SK-N-SH treated with all-trans-retinoic acid at 6 μM for 48 hours (cell line): ENCODE measurements around the gene EIF4H.
"Not testable (repeated sequence)": the region's sequence is repeated elsewhere in the genome, so short reads cannot be mapped to it uniquely, and the experiment has no call there.

Experiments used
- ATAC-seq: fragments of 200-7000 bp; cut with Tn5 transposase; 3 replicates; pipeline ENCODE4 v1.9.1; 2020; ENCODE audit warnings: mild to moderate bottlenecking, moderate library complexity
- ARNTL ChIP-seq: fragments of 450-650 bp; formaldehyde crosslinking; IDR thresholded peaks from 2 replicates; pipeline ENCODE4 v1.5.0; 2020; ENCODE audit warnings: low read depth, mild to moderate bottlenecking, moderate library complexity, borderline replicate concordance
- BACH2 ChIP-seq: fragments of 250-450 bp; sonication (Bioruptor Pico); IDR thresholded peaks from 2 replicates; pipeline ENCODE4 v1.9.0; 2021; ENCODE audit warnings: mild to moderate bottlenecking, borderline replicate concordance
- CSDC2 ChIP-seq: fragments of 250-450 bp; sonication (Bioruptor Pico); IDR thresholded peaks from 2 replicates; pipeline ENCODE4 v1.5.0; 2020; ENCODE audit warnings: mild to moderate bottlenecking, moderate library complexity
- ESRRG ChIP-seq: fragments of 250-450 bp; sonication (Bioruptor Pico); IDR thresholded peaks from 2 replicates; pipeline ENCODE4 v1.6.1; 2021; ENCODE audit warnings: mild to moderate bottlenecking
- GLIS3 ChIP-seq: fragments of 250-450 bp; sonication (Bioruptor Pico); IDR thresholded peaks from 2 replicates; pipeline ENCODE4 v1.5.0; 2020; ENCODE audit warnings: mild to moderate bottlenecking, moderate library complexity
- OSR1 ChIP-seq: fragments of 250-450 bp; sonication (Bioruptor Pico); IDR thresholded peaks from 2 replicates; pipeline ENCODE4 v1.8.0; 2022; ENCODE audit warnings: moderate library complexity, mild to moderate bottlenecking, inconsistent platforms
- PPARA ChIP-seq: fragments of 250-450 bp; sonication (Bioruptor Pico); IDR thresholded peaks from 2 replicates; pipeline ENCODE4 v1.5.0; 2020; ENCODE audit warnings: mild to moderate bottlenecking, borderline replicate concordance
- RARB ChIP-seq: fragments of 250-450 bp; sonication (Bioruptor Pico); IDR thresholded peaks from 2 replicates; pipeline ENCODE4 v1.8.0; 2021; ENCODE audit warnings: mild to moderate bottlenecking, moderate library complexity
- SNAI2 ChIP-seq: fragments of 250-450 bp; sonication (Bioruptor Pico); IDR thresholded peaks from 2 replicates; pipeline ENCODE4 v1.5.0; 2020; ENCODE audit warnings: mild to moderate bottlenecking, moderate library complexity
- TCF4 ChIP-seq: fragments of 250-450 bp; sonication (Bioruptor Pico); IDR thresholded peaks from 2 replicates; pipeline ENCODE4 v1.8.0; 2021; ENCODE audit warnings: mild to moderate bottlenecking, moderate library complexity, borderline replicate concordance
- TOX ChIP-seq: fragments of 250-450 bp; sonication (Bioruptor Pico); IDR thresholded peaks from 2 replicates; pipeline ENCODE4 v1.8.0; 2021; ENCODE audit warnings: mild to moderate bottlenecking, moderate library complexity, borderline replicate concordance
- ZC3H10 ChIP-seq: fragments of 250-450 bp; sonication (Bioruptor Pico); IDR thresholded peaks from 2 replicates; pipeline ENCODE4 v1.5.1; 2021; ENCODE audit warnings: mild to moderate bottlenecking, moderate library complexity
- ZFP3 ChIP-seq: fragments of 250-450 bp; sonication (Bioruptor Pico); IDR thresholded peaks from 2 replicates; pipeline ENCODE4 v1.5.0; 2020; ENCODE audit warnings: mild to moderate bottlenecking, moderate library complexity
- ZFP30 ChIP-seq: fragments of 450-650 bp; formaldehyde crosslinking; IDR thresholded peaks from 2 replicates; pipeline ENCODE4 v1.5.0; 2022; ENCODE audit warnings: mild to moderate bottlenecking, moderate library complexity
- ZNF565 ChIP-seq: fragments of 450-650 bp; formaldehyde crosslinking; conservative IDR thresholded peaks from 2 replicates; pipeline ENCODE4 v1.5.0; 2020; ENCODE audit warnings: low read depth, mild to moderate bottlenecking, moderate library complexity
- ZNF70 ChIP-seq: fragments of 450-650 bp; formaldehyde crosslinking; IDR thresholded peaks from 2 replicates; pipeline ENCODE4 v1.5.0; 2020; ENCODE audit warnings: mild to moderate bottlenecking, moderate library complexity
- ZNF8 ChIP-seq: fragments of 450-650 bp; formaldehyde crosslinking; IDR thresholded peaks from 2 replicates; pipeline ENCODE4 v1.5.0; 2020; ENCODE audit warnings: mild to moderate bottlenecking, moderate library complexity
- TF ChIP-seq, protein P1 (sequence below): fragments of 250-450 bp; sonication (Bioruptor Pico); IDR thresholded peaks from 2 replicates; pipeline ENCODE4 v1.5.1; 2021; ENCODE audit warnings: mild to moderate bottlenecking, moderate library complexity
- TF ChIP-seq, protein P2 (sequence below): fragments of 250-450 bp; sonication (Bioruptor Pico); IDR thresholded peaks from 2 replicates; pipeline ENCODE4 v1.8.0; 2020; ENCODE audit warnings: mild to moderate bottlenecking, moderate library complexity, borderline replicate concordance
- TF ChIP-seq, protein P3 (sequence below): fragments of 250-450 bp; sonication (Bioruptor Pico); IDR thresholded peaks from 2 replicates; pipeline ENCODE4 v1.8.0; 2021; ENCODE audit warnings: low read depth, mild to moderate bottlenecking, moderate library complexity, borderline replicate concordance
- TF ChIP-seq, protein P4 (sequence below): fragments of 250-450 bp; sonication (Bioruptor Pico); IDR thresholded peaks from 2 replicates; pipeline ENCODE4 v1.5.1; 2020; ENCODE audit warnings: low read depth, mild to moderate bottlenecking, moderate library complexity
- TF ChIP-seq, protein P5 (sequence below): fragments of 250-450 bp; sonication (Bioruptor Pico); IDR thresholded peaks from 2 replicates; pipeline ENCODE4 v1.5.0; 2020; ENCODE audit warnings: mild to moderate bottlenecking, moderate library complexity

Gene EIF4H

DNA sequence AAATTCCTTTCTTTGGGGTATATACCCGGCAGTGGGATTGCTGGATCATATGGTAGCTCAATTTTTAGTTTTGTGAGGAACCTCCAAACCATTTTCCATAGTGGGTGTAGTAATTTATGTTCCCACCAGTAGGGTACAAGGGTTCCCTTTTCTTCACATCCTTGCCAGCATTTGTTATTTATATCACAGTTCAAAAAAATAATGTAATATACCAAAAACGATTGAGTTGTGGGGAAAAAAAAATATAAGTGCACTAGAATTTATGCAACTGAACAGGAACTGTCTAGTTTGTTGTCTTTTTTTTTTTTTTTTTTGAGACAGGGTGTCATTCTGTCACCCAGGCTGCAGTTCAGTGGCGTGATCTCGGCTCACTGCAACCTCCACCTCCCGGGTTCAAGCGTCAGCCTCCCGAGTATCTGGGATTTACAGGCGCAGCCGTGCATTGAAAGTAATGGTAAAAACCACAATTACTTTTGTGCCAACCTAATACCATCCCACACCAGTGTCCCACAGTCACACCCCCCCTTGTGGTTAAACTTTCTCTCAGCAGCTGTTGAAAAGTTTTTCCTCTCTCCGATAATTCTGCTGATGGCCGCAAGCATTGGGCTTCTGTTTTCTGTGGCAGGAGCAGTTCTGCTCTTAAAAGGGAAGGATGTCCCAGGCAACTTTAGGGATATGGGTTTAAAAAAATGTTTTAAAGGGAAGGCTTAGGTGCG is 28.8 kb downstream of the EIF4H start:
- TF ChIP-seq OSR1 (CRISPR knock-in tag) (no peak), RARB (CRISPR knock-in tag) (no peak), GLIS3 (CRISPR knock-in tag) (no peak), ZNF70 (CRISPR knock-in tag) (no peak), ZNF8 (no peak), CSDC2 (CRISPR knock-in tag) (no peak), ESRRG (CRISPR knock-in tag) (no peak), ZNF565 (CRISPR knock-in tag) (no peak), ZFP3 (CRISPR knock-in tag) (no peak), TOX (CRISPR knock-in tag) (no peak), BACH2 (no peak), TCF4 (CRISPR knock-in tag) (no peak), ZFP30 (CRISPR knock-in tag) (no peak), ZC3H10 (CRISPR knock-in tag) (no peak), PPARA (CRISPR knock-in tag) (no peak)
- TF ChIP-seq, protein P1, sequence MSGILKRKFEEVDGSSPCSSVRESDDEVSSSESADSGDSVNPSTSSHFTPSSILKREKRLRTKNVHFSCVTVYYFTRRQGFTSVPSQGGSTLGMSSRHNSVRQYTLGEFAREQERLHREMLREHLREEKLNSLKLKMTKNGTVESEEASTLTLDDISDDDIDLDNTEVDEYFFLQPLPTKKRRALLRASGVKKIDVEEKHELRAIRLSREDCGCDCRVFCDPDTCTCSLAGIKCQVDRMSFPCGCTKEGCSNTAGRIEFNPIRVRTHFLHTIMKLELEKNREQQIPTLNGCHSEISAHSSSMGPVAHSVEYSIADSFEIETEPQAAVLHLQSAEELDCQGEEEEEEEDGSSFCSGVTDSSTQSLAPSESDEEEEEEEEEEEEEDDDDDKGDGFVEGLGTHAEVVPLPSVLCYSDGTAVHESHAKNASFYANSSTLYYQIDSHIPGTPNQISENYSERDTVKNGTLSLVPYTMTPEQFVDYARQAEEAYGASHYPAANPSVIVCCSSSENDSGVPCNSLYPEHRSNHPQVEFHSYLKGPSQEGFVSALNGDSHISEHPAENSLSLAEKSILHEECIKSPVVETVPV (CRISPR knock-in tag), result no peak
- TF ChIP-seq, protein P2, sequence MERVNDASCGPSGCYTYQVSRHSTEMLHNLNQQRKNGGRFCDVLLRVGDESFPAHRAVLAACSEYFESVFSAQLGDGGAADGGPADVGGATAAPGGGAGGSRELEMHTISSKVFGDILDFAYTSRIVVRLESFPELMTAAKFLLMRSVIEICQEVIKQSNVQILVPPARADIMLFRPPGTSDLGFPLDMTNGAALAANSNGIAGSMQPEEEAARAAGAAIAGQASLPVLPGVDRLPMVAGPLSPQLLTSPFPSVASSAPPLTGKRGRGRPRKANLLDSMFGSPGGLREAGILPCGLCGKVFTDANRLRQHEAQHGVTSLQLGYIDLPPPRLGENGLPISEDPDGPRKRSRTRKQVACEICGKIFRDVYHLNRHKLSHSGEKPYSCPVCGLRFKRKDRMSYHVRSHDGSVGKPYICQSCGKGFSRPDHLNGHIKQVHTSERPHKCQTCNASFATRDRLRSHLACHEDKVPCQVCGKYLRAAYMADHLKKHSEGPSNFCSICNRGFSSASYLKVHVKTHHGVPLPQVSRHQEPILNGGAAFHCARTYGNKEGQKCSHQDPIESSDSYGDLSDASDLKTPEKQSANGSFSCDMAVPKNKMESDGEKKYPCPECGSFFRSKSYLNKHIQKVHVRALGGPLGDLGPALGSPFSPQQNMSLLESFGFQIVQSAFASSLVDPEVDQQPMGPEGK, result no peak
- TF ChIP-seq, protein P3, sequence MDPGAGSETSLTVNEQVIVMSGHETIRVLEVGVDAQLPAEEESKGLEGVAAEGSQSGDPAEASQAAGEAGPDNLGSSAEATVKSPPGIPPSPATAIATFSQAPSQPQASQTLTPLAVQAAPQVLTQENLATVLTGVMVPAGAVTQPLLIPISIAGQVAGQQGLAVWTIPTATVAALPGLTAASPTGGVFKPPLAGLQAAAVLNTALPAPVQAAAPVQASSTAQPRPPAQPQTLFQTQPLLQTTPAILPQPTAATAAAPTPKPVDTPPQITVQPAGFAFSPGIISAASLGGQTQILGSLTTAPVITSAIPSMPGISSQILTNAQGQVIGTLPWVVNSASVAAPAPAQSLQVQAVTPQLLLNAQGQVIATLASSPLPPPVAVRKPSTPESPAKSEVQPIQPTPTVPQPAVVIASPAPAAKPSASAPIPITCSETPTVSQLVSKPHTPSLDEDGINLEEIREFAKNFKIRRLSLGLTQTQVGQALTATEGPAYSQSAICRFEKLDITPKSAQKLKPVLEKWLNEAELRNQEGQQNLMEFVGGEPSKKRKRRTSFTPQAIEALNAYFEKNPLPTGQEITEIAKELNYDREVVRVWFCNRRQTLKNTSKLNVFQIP, result no peak
- TF ChIP-seq, protein P4, sequence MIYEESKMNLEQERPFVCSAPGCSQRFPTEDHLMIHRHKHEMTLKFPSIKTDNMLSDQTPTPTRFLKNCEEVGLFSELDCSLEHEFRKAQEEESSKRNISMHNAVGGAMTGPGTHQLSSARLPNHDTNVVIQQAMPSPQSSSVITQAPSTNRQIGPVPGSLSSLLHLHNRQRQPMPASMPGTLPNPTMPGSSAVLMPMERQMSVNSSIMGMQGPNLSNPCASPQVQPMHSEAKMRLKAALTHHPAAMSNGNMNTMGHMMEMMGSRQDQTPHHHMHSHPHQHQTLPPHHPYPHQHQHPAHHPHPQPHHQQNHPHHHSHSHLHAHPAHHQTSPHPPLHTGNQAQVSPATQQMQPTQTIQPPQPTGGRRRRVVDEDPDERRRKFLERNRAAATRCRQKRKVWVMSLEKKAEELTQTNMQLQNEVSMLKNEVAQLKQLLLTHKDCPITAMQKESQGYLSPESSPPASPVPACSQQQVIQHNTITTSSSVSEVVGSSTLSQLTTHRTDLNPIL (CRISPR knock-in tag), result no peak
- peak; percentile 53 for ATAC-seq

DNA sequence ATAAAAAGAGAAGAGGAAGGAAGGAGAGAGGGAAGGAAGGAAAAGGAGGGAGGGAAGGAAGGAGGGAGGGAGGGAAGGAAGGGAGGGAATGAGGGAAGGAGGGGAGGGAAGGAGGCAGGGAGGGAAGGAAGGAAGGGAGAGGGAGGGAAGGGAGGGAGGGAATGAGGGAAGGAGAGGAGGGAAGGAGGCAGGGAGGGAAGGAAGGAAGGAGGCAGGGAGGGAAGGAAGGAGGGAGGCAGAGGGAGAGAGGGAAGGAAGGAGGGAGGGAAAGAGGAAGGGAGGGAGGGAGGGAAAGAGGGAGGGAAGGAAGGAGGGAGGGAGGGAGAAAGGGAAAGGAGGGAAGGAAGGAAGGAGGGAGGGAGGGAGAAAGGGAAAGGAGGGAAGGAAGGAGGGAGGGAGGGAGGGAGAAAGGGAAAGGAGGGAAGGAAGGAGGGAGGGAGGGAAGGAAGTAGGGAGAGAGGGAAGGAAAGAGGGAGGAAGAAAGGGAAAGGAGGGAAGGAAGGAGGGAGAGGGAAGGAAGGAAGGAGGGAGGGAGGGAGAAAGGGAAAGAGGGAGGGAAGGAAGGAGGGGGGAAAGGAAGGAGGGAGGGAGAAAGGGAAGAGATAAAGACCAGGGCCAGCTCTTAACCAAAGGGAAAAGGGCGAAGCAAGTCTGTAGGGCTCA is 29.9 kb downstream of the EIF4H start:
- ATAC-seq, result no peak
- TF ChIP-seq BACH2, result no peak

DNA sequence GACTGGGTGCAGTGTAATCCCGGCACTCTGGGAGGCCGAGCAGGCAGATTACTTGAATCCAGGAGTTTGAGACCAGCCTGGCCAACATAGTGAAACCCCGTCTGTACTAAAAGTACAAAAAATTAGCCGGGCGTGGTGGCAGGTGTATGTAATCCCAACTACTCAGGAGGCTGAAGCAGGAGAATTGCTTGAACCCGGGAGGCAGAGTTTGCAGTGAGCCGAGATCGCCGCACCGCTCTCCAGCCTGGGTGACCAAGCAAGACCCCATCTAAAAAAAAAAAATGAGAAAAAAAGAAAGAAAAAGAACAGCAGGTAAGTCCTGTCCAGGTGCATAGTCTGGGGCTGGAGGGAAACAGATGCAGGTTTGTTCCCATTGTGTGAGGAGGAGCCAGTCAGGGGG is 31.9 kb downstream of the EIF4H start:
- ATAC-seq, result not testable (repeated sequence)

DNA sequence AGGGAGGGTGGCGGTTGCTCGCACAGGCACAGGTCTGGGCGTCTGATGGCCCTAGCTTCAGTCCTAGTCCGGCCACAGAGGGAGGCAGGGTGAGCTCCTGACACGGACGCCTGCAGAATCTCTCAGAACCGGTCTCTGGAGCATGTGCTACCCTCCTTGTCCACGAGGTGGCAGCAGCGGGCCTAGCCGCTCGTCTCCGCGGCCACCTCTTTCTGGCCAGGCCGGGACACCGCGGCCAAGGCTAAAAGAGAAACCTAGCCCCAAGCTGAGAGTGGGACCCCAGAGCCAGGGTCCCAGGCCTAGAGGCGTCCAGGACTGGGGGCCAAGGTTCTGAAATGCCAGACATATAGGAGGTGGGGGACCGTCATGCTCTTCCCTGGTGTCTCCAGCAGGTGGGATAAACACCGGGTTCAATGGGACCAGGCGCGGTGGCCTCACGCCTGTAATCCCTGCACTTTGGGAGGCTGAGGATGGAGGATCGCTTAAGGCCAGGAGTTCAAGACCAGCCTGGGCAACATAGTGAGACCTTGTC is 32.5 kb downstream of the EIF4H start:
- TF ChIP-seq SNAI2 (CRISPR knock-in tag) (0 out of 2 replicates have a peak, but pooled peaks have one; percentile 17), ZFP3 (CRISPR knock-in tag) (peak; percentile 48; the same call in 1 of the 2 replicates), BACH2 (no peak), CSDC2 (CRISPR knock-in tag) (0 out of 2 replicates have a peak, but pooled peaks have one; percentile 18)
- peak; percentile 80 for ATAC-seq

DNA sequence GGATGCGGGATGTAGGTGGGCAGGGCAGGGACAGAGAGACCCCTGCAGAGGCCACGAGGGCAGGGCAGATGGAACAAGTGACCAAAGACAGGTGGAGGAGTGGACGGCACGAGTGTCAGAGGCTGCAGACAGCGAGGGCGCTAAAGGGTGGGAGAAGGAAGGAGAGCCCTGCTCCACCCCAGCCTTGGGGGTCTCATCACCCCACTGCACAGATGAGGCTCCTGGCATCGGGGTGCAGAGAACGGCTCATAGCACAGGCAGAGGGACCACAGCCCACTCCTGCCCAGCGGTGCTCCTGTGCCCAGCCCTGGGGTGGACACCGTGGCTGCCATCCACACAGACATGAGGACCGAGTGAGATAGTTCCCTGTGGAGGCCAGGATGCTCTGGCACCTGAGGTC is 33.4 kb downstream of the EIF4H start:
- ATAC-seq, result no peak
- no peak for TF ChIP-seq ESRRG (CRISPR knock-in tag)
- TF ChIP-seq ZFP30 (CRISPR knock-in tag), result no peak
- no peak for TF ChIP-seq ZNF565 (CRISPR knock-in tag)
- no peak for TF ChIP-seq SNAI2 (CRISPR knock-in tag)
- TF ChIP-seq GLIS3 (CRISPR knock-in tag), result no peak
- no peak for TF ChIP-seq BACH2
- TF ChIP-seq OSR1 (CRISPR knock-in tag), result no peak
- no peak for TF ChIP-seq CSDC2 (CRISPR knock-in tag)
- no peak for TF ChIP-seq ARNTL (CRISPR knock-in tag)
- TF ChIP-seq RARB (CRISPR knock-in tag), result no peak
- TF ChIP-seq, protein P2, result no peak
- no peak for TF ChIP-seq TOX (CRISPR knock-in tag)
- TF ChIP-seq, protein P5, sequence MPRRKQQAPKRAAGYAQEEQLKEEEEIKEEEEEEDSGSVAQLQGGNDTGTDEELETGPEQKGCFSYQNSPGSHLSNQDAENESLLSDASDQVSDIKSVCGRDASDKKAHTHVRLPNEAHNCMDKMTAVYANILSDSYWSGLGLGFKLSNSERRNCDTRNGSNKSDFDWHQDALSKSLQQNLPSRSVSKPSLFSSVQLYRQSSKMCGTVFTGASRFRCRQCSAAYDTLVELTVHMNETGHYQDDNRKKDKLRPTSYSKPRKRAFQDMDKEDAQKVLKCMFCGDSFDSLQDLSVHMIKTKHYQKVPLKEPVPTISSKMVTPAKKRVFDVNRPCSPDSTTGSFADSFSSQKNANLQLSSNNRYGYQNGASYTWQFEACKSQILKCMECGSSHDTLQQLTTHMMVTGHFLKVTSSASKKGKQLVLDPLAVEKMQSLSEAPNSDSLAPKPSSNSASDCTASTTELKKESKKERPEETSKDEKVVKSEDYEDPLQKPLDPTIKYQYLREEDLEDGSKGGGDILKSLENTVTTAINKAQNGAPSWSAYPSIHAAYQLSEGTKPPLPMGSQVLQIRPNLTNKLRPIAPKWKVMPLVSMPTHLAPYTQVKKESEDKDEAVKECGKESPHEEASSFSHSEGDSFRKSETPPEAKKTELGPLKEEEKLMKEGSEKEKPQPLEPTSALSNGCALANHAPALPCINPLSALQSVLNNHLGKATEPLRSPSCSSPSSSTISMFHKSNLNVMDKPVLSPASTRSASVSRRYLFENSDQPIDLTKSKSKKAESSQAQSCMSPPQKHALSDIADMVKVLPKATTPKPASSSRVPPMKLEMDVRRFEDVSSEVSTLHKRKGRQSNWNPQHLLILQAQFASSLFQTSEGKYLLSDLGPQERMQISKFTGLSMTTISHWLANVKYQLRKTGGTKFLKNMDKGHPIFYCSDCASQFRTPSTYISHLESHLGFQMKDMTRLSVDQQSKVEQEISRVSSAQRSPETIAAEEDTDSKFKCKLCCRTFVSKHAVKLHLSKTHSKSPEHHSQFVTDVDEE (CRISPR knock-in tag), result no peak
- no peak for TF ChIP-seq ZNF70 (CRISPR knock-in tag)
